Sigmoid colon (tissue), 7 donors: ENCODE data around the gene USP7. TPM values are rescaled to one million over a fixed set of nuclear protein-coding genes. Genes with fewer than 3 reads are reported as not detected.

Source experiments
- DNase-seq: peaks from one replicate; pipeline ENCODE4 v3.0.0-alpha.2; 2019
- H3K27ac ChIP-seq, 4 donors: fragments of 200-600 bp; sonication (generic); one replicate each; pipeline ENCODE4 v1.5.1; 2016 to 2019; ENCODE audit warnings: mild to moderate bottlenecking in 1 of 4
- H3K27me3 ChIP-seq, 3 donors: fragments of 200-600 bp; sonication (generic); one replicate each; pipeline ENCODE4 v1.5.1; 2019; ENCODE audit warnings: mild to moderate bottlenecking in 1 of 3
- H3K36me3 ChIP-seq, 4 donors: fragments of 200-600 bp; sonication (generic); one replicate each; pipeline ENCODE4 v1.5.1; 2016 to 2019
- H3K4me1 ChIP-seq, 4 donors: fragments of 200-600 bp; sonication (generic); one replicate each; pipeline ENCODE4 v1.5.1; 2017 to 2019
- H3K4me3 ChIP-seq, 4 donors: fragments of 200-600 bp; sonication (generic); one replicate each; pipeline ENCODE4 v1.5.1; 2017 to 2019; ENCODE audit warnings: mild to moderate bottlenecking in 2 of 4, moderate library complexity in 1 of 4
- H3K9me3 ChIP-seq, 4 donors: fragments of 200-600 bp in 3 of 4; sonication (generic) in 3 of 4; one replicate each; pipeline versions ENCODE4 v1.5.1 to v1.6.1; 2013 to 2019
- CTCF ChIP-seq, 4 experiments: fragments of 450-650 bp in 3 of 4; fragments of 200-600 bp in 1 of 4; IDR thresholded peaks; one replicate each; pipeline ENCODE4 v1.5.1; 2016 to 2019; ENCODE audit warnings: antibody characterized with exemption in 4 of 4, mild to moderate bottlenecking in 3 of 4, moderate library complexity in 2 of 4
- EP300 ChIP-seq, 4 donors: sonication (generic); formaldehyde crosslinking; IDR thresholded peaks; one replicate each; pipeline ENCODE4 v1.6.1; 2017; ENCODE audit warnings: antibody characterized with exemption in 4 of 4
- POLR2A ChIP-seq, 2 donors: fragments of 450-650 bp; IDR thresholded peaks; one replicate each; pipeline ENCODE4 v1.6.1; 2016; ENCODE audit warnings: antibody characterized with exemption in 2 of 2, mild to moderate bottlenecking in 2 of 2, moderate library complexity in 2 of 2
- POLR2AphosphoS5 ChIP-seq, 4 donors: sonication (generic); formaldehyde crosslinking; IDR thresholded peaks; one replicate each; pipeline ENCODE4 v1.6.1; 2017; ENCODE audit warnings: antibody characterized with exemption in 4 of 4
- WGBS, 2 donors: extraction: QIAGEN DNeasy Blood & Tissue Kit; methylation state at CpG; one replicate each; pipeline ENCODE4 v1.1.7; 2013; 5-methylcytosine and 5-hydroxymethylcytosine counted together
- intact Hi-C: fragments of 100-400 bp; cut with DNase I; formaldehyde crosslinking; loops from one replicate; pipeline ENCODE4 v1.15.1; 2023
- polyA plus RNA-seq, 3 donors: library from polyadenylated mRNA; stranded (reverse); fragments of 200-250 nt; gene quantifications; one replicate each; pipeline ENCODE4 v1.2.3, GENCODE V29; 2013
- total RNA-seq, 4 donors: library from RNA; depleted of rRNA; stranded (reverse); fragments of >200 nt; gene quantifications; one replicate each; pipeline ENCODE4 v1.1.0, GENCODE V29; 2016
- donor health status: healthy with polysubstance abuse.
- donor health status: Bipolar disorder and iron deficiency.
- donor health status: healthy.

Gene USP7
- total and polyA plus RNA-seq, 7 donors, result 28.8 to 84.5 (median 64.9) TPM

GRCh38 chr16:8950580-8951077 lies 13.1 kb downstream of the USP7 start:
- intact Hi-C loops, result no loop called here
- Histone ChIP-seq H3K27ac (no peak overlapping the region), H3K4me1 (peaks cover 0 to 93% (median 85%) of the 10 kb centered on the region in 4 donors), H3K27me3 (no peaks in the 10 kb centered on the region), H3K36me3 (no peaks in the 10 kb centered on the region), H3K4me3 (no peak overlapping the region), H3K9me3 (no peaks in the 10 kb centered on the region)
- DNase-seq, result no peak
- TF ChIP-seq POLR2A (IDR thresholded peaks at IDR 0.05) (no peak), POLR2AphosphoS5 (IDR thresholded peaks at IDR 0.05) (no peak), EP300 (IDR thresholded peaks at IDR 0.05) (no peak), CTCF (IDR thresholded peaks at IDR 0.05) (no peak)
- WGBS, 2 donors, result 67 to 83% methylated on average over 11 of the region's 11 CpGs

GRCh38 chr16:8949536-8950418 lies 13.9 kb downstream of the USP7 start:
- DNase-seq, result no peak
- Histone ChIP-seq H3K36me3 (no peaks in the 10 kb centered on the region), H3K4me1 (peaks cover 0 to 93% (median 83%) of the 10 kb centered on the region in 4 donors), H3K4me3 (no peak overlapping the region), H3K27me3 (no peaks in the 10 kb centered on the region), H3K27ac (no peak overlapping the region), H3K9me3 (no peaks in the 10 kb centered on the region)
- WGBS, 2 donors, result 77% methylated on average over 6 of the region's 6 CpGs
- TF ChIP-seq EP300 (IDR thresholded peaks at IDR 0.05) (no peak), POLR2AphosphoS5 (IDR thresholded peaks at IDR 0.05) (no peak), CTCF (IDR thresholded peaks at IDR 0.05) (no peak), POLR2A (IDR thresholded peaks at IDR 0.05) (no peak)
- intact Hi-C loops, result no loop called here

GRCh38 chr16:8948831-8949230 lies 14.9 kb downstream of the USP7 start:
- no peak for DNase-seq
- no peaks in the 10 kb centered on the region for H3K27me3 ChIP-seq
- 64 to 72% methylated on average over 5 of the region's 5 CpGs for WGBS, 2 donors
- H3K4me1 ChIP-seq, result peaks cover 0 to 94% (median 85%) of the 10 kb centered on the region in 4 donors
- H3K9me3 ChIP-seq, result no peaks in the 10 kb centered on the region
- H3K4me3 ChIP-seq, result no peak overlapping the region
- TF ChIP-seq CTCF (IDR thresholded peaks at IDR 0.05), result no peak
- TF ChIP-seq POLR2AphosphoS5 (IDR thresholded peaks at IDR 0.05), result no peak
- TF ChIP-seq EP300 (IDR thresholded peaks at IDR 0.05), result no peak
- TF ChIP-seq POLR2A (IDR thresholded peaks at IDR 0.05), result no peak
- no peak overlapping the region for H3K27ac ChIP-seq
- intact Hi-C loops, result no loop called here
- no peaks in the 10 kb centered on the region for H3K36me3 ChIP-seq

GRCh38 chr16:8948069-8948593 lies 15.6 kb downstream of the USP7 start:
- Histone ChIP-seq H3K27me3 (no peaks in the 10 kb centered on the region), H3K27ac (no peak overlapping the region), H3K4me3 (no peak overlapping the region), H3K9me3 (no peaks in the 10 kb centered on the region), H3K36me3 (no peaks in the 10 kb centered on the region), H3K4me1 (peaks cover 0 to 98% (median 89%) of the 10 kb centered on the region in 4 donors)
- WGBS, 2 donors, result 85 to 89% methylated on average over 6 of the region's 6 CpGs
- no peak for TF ChIP-seq CTCF (IDR thresholded peaks at IDR 0.05)
- TF ChIP-seq EP300 (IDR thresholded peaks at IDR 0.05), result no peak
- no peak for TF ChIP-seq POLR2A (IDR thresholded peaks at IDR 0.05)
- DNase-seq, result no peak
- intact Hi-C loops, result no loop called here
